GDM1 (cell line): ENCODE measurements around the gene GRAP2.

Experiments used
- DNase-seq: peaks from one replicate; lab custom pipeline; 2025; lab: John Stamatoyannopoulos, UW

GRAP2 gene

DNA sequence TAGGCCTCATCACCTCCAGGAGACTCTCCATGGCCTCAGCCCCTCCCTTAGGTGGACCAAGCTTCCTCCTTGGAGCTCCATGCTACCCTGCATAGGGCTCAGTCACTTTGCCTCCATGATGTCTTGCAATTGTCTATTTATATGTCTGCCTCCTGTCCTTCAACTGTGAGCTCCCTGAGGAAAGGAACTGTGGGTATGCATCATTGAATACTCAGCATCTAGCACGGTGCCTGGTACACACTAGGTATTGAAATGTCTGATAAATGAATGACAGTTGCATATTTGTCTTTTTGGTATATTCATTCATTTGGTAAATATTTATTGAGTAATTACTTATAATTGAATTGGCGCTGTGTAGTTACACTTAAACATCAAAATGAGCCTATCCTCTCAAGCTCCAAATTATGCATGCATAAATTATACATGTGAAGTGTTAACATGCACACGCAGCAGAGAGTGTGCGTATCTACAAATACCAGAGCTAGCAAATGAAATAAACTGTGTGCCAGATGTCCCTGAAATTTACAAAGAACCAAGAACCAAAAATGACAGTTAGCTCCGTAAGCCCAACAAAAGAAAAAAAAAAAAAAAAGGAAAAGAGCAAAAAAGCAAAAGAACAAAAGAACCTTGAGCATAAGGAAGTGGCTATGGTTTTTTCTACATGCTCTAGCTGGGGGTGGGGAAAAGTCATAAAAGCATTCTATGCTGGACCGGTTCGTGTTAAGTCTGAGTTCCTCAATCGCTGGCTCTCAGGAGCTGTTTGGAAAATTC is 25.2 kb downstream of the GRAP2 start:
- no peak for DNase-seq

DNA sequence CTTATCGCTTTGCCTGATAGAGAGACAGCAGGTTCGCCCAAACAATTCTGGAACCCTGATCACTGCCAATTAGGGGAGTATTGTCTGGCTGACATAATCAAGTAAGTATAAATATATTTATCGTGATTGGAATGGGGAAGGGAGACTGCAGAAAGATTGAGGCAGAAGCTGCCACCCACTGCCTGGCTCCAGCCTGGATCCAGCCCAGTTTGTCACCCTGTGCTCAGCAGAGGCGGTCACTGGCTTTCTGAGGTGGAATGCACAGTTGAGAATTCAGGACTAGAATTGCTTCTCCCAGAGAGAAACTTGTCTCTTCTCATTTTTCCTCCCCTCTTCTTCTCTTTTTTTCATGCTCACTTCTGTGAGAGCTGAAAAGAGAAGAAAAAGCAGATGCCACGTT is 25.9 kb downstream of the GRAP2 start:
- DNase-seq = no peak

DNA sequence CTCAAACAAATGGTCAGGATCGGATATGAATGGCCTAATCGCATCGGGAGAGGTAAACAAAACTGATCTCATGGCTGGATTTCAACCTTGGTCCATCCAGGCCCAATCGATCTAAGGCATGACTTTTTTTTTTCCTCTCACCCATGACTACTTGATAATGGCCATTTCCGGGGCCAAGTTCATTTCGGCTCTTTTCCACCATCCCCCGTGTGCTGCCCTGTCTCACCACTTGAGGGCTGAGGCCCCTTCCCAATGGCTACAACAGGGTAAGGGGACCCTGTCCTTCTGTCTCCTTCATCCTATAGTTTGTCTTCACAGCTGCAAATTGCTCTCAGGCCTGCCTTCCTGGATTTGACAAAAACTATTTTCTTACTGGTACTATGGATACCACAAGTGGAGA is 26.7 kb downstream of the GRAP2 start:
- no peak for DNase-seq

DNA sequence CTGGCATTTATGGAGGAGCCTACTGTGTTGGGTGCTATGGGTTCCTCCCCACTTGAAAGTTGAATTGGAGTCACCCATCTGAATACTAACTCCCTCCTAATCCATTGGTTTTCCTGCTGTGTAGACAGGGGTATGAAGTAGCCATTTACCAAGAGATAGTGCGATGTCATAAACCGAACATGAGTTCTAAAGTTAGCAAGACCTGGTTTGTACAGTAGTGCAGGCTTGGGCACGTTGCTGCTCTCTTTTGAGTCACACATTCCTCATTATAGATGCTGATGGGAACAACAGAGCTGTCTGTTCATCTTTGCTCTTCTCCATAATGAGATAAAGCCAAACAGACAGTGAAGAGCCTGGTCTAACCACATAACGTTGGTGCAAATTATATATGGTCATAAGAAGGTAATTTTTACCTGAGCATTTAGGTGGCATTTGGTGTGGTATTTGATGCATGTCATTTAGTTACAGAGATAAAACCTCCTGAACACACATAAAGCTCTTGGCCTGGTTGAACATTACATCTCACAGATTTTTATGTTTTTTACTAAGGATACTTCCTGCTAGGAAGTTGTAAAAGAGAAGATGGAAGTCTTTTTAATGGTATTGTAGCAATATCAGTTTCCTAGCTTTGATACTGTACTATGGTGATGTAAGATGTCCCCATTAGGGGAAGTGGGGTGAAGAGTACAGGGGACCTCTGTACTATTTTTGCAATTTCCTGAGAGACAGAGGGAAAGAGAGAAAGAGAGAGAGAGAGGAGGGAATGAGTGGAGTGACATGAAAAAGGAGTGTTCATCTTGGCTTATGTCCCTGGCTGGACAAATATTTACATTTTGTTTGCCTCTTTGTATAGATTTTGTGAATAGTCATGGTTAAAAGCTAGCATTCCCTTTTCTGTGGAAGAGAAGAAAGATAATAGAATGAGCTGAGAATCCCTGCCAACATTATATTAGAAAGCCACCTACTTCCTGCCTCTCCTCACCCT is 27.9 kb downstream of the GRAP2 start:
- DNase-seq = no peak

DNA sequence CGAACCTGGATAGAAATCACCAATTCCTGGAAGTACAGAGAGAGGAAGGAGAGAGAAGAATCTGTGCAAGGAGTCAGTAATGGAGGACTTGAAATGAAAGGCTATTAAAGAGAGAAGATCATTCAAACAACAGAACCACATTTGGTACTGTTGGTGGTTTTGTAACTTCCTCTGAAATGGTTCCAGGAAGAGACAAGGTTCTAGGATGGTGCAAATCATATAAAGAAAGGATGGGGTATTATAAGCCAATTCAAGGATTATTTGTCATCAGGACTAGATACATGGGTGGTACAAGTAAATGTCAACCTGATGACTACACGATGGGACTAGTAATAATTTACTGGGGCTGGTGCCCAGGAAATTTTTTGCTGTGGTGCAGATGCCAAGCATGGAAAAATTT is 30.4 kb downstream of the GRAP2 start:
- DNase-seq = no peak

DNA sequence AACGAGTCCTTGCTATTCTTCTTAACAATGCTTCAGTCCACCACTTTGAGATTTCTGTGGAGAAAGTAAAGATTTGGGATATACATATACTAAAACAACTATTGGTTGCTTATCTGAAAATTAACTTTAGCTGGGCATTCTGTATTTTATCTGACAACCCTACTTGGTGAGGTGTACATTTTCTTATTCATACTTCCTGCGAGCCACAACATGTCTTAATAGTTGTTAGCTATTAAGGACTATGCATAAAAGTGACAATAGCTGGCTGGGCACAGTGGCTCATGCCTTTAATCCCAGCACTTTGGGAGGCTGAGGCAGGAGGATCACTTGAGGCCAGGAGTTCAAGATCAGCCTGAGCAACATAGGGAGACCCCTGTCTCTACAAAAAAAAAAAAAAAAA is 31.3 kb downstream of the GRAP2 start:
- no peak for DNase-seq

DNA sequence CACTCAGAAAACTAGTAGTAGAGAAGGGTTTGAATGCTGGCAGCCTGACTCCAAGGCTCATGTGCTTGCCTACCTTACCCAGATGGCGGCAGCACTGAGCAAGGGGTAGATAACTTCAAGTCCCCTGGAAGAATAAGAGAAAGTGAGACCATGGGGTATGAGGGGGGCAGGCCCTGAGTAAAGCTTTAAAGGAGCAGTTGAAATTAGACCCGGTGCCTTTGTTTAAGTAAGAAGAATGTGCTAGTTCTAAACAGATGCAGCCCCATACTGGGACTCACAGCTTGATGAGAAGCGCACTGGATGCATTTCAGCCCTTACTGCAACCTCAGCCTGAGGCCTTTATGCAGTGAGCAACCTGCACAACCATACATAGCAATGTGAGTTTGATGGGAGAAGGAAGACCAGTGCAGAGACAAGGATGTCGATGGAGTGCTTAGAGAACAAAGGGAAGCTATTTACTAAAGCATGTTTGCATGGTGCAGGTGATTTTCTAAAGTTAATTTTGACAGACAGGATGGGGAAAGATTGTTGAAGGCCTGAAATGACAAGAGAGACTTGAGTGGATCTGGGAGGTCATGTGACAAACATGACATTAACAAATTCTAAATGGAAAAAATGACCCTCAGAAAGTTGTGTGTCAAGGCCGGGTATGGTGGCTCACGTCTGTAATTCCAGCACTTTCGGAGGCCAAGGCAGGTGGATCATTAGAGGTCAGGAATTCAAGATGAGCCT is 32.2 kb downstream of the GRAP2 start:
- peak; percentile 36 for DNase-seq

DNA sequence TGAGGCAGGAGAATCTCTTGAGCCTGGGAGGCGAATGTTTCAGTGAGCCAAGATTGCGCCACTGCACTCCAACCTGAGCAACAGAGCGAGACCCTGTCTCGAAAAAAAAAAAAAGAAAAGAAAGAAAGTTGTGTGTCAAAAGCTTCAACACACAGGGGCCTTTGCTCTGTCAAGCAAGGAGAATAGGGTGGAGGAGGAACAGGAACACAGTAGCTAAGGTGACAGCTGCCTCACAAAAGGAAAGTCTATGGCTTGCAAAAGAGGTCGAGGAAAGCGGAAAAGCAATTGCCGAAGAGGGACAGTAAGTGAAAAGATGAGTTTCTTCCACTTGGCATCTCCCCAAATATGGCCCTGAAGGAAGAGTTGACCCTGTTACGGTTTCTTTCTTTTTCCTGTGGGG is 32.9 kb downstream of the GRAP2 start:
- no peak for DNase-seq

DNA sequence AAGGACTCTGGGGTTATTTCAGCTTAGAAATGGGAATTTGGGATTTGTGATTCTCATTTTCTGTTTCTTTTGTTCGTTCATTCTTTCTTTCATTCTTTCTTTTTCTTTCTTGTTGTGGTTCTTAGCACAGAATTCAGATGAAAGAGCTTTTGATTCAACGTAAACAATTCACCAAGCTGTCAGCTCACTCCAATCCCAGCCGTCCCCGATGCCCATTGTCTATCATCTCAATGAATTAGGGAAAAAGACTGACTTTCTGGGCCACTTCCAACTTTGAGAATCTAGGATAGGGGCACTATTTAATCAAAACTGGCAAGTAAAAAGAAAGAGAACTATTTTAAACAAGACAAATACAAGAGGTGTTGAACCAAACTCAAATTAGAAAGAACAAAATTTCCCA is 34.2 kb downstream of the GRAP2 start:
- DNase-seq = no peak

DNA sequence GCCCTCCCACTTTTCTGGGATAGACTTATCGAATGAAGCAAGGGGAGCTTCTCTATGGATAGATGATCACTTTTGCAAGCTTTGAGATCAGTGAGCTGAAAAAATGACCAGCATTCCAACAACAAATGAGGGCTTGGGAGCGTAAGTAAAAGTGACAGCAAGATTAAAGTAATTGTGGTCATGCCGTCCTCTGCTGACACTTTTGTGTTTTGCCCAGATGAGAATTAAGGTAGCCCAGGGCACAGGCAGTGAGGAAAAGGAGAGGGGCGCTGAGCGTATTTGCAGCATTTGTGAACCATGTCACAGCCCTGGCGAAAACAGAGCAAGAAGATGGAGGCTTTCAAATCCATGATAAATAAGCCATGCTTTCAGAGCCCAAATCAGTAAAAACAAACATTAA is 34.7 kb downstream of the GRAP2 start:
- no peak for DNase-seq

DNA sequence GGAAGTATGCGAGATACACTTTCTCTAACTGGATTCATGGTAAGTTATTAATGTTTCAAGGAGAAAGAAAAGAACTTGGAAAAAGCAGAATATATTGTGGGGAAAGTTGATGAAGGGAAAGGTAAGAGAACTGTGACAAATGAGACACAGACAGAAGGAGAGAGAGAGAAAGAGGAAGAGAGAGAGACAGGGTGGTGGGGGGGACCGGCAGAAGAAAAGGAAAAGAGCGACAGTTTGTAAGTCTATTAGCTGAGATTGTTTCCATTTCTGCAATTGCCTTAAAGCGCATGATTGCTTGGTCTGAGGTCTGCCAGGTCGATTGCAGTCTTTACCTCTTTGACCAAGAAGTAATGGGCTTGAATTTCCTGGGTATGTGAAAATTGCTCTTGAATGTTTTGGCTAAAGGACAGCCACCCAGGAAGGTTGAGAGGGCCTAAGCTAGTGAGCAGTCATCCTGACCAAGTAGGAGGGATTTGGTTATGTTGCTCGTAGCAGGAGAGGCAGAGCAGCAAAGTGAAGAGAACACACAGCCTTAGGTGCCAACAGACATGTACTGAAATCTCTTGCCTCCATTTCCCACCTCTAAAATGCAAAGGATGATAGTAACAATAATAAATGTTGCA is 35.8 kb downstream of the GRAP2 start:
- no peak for DNase-seq

DNA sequence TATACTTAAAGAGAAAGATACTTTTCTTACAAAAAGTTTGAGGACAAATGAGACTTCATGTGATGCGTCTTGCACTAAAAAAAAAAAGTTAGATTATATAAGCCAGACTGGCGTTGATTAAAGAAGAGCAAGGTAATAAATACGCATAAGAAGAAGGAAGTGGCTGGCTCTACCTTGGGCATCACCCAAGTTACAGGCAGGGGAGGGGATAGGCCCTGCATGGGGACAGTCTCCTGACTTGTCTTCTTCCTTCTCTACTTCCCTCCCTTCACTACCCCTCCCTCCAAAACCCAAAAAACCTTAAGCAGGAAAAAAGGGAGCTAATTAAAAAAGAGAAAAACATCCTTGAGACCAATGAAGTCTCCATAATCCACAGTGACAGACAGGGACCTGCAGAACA is 37.0 kb downstream of the GRAP2 start:
- no peak for DNase-seq

DNA sequence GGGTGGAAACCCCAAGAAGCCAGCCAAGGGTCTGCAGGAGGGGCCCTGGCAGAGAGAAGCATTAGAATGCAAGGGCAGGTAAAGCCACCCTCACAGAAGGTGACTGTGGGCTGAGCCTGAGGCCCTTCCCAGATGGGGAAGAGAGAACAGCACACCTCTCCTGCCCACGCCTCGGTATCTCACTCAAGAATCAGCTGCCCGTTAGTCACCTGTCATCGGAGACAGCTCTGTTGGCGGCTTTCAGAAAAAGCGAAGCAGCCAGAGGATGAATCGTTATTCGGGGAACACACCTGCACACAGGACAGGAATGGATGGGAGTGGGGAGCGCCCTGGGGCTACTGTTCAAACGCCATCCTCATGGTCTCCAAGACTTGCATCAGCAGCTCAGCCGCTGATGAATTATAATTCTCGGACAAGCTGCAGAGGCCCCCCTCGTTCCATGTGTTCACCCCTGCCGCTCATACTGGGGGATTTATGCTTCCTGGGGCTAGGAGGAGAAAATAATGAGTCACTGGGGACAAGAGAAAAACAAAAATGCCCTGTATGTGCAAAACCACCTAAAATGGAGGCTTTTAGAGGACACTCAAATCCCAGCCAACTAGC is 37.7 kb downstream of the GRAP2 start:
- no peak for DNase-seq

DNA sequence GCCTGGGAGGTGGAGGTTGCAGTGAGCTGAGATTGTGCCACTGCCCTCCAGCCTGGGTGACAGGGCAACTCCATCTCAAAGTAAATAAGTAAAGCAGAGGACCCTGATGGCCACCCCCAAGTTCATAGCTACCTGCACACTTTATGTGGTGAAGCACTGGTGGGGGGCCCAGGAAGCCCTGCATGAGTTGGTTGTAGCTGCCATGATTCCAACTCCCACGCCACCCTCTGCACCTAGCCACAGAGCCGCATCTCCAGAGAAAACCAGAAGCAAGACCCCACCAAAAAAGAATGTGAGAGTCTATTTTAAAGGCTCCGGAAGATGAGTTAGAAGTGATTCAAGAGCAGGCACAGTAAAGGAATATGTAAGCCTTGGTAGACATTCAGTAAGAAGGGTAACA is 38.9 kb downstream of the GRAP2 start:
- DNase-seq = no peak

DNA sequence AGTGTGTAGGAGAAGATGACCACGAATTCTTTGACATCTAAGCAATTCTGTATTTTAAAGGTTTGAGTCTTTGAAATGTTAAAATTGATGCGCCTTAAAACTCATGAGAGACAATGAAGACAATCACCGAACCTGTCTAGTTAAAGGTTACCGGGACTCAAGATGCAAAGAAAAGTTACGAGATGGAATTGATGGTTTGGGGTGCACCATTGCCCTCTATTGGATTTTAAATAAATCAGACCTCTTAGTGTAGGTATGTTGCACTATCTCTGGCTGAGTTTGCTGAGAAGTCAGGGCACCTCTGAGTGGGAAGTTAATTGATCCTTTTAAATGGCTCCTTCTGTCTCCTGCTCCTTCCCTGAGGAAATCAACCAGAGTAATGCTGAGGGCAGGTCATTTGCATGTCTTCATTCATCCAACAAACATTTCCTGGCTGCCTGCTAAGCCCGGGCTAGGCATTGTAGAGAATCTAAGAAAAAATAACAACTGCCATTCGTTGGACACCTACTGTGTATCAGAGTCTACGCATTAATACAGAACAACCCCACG is 39.9 kb downstream of the GRAP2 start:
- DNase-seq = no peak

DNA sequence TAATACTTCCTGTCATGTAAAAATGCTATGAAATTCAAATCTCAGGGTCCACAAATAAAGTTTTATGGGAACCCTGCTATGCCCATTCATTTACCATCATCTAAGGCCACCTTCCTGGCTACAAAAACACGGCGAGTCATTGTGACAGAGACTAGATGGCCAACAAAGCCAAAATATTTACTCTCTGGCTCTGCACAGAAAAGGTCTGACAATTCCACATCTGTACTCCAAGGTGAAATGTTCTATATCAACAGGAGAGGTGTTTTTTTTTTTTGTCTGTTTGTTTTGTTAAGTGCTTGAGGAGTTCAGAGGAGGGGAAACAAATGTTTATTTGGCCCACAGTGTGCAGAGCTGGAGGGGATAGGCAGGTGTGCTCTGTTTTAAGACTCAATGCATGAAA is 40.7 kb downstream of the GRAP2 start:
- no peak for DNase-seq

DNA sequence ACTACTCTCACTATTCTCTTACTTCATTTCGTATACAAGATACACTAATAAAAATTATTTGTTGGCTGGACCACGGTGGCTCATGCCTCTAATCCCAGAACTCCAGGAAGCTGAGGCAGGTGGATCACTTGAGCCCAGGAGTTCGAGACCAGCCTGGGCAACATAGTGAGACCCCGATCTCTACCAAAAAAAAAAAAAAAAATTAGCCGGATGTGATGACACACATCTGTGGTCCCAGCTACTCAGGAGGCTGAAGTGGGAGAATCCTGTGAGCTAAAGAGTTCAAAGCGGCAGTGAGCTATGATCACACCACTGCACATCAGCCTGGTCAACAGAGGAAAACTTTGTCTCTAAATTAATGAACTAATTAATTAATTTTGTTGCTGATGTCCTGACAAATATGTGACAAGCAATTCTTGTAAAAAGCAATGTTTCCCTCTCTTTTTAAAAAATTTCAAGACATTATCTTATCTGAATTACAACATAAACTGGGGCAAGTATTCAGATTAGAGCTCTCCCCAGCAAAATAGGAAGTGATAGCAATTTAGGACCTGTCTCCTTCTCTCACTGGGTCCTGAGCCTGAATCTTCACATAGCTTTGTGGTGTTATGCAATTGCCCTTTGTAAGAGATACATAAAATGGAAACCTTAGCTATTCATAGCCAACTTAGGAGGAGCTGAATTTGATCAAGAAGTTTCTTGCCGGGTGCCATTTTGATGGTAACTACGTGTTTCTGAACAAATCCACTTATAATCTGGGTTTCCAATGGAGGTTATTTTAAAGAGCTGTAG is 41.8 kb downstream of the GRAP2 start:
- no peak for DNase-seq

DNA sequence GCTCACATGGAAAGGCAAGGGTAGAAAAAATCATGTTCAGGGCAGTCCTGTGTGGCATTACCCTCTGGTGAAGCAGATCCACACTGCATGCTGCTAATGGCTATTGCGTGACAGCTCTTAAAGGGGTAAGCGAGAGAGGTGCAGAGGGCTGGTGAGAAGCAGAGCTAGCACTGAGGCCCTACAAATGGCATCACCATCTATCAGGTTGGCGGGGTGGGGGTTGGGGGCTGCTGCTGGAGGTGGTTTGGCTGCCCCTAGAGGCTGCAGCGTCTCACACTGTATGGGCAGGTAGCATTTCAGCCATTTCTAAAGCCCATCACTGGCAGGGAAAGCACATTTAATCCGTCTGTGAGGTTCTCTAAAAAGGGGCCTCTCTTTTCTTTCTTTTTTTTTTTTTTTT is 42.5 kb downstream of the GRAP2 start:
- DNase-seq = no peak

DNA sequence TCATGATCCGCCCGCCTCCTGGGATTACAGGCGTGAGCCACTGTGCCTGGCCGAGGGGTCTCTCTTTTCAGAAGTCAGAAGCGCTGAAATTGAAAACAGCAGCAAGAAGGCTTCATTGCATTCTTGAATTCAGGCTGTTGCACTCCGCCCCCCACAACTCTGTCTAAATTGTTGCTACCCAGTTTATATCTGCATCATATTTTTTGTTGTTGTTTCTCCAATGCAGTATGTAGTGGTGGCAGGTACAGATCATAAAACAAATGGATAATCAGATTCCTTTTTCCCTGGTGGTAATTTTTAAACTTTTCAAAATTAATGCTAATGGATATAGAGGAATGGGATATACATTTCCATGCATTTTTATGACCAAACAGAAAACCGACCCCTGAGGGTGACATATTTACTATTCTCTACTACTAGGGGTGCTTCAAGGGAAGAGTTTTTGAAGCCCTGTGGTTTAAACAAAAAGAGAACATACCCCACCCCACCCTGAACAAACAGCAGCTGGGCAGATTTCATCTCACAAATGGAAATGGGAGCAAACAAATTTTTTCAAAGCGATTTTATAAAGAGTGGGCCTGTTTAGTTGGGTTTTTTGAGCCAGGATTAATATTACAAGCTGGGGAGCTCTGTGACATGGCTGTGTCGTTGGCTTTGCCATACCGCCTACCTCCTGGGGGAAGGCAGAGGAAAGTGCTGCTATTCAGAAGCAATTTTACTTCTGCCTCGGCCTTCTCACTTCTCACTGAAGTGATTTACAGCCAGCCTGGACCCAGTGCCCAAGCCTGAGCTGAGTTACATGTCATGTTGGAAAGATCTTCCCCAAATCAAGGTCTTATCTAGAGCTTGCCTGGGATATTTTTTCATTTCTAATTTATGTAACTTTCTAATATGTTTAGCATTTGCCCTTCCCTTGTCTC is 43.3 kb downstream of the GRAP2 start:
- no peak for DNase-seq

DNA sequence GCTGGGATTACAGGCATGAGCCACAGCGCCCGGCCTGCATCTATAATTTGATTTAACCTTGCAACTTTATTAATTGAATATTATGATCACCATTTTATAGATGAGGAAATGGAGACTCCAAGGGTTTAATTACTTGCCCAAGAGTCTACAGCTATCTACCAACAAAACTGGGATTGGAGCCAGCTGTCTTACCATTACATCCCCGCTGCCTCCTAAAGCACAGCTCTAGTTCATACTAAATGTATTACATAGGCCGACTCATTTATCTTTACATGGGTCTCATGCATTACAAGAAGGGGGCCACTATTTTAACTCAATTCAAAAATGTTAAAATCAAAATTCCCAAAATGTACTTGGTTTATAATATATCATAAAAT is 45.2 kb downstream of the GRAP2 start:
- DNase-seq = no peak
